Measurements from ENCODE around the gene NPIPA7.
"Not testable (repeated sequence)": the region's sequence is repeated elsewhere in the genome, so short reads cannot be mapped to it uniquely, and the experiment has no call there.

NPIPA7 gene

DNA sequence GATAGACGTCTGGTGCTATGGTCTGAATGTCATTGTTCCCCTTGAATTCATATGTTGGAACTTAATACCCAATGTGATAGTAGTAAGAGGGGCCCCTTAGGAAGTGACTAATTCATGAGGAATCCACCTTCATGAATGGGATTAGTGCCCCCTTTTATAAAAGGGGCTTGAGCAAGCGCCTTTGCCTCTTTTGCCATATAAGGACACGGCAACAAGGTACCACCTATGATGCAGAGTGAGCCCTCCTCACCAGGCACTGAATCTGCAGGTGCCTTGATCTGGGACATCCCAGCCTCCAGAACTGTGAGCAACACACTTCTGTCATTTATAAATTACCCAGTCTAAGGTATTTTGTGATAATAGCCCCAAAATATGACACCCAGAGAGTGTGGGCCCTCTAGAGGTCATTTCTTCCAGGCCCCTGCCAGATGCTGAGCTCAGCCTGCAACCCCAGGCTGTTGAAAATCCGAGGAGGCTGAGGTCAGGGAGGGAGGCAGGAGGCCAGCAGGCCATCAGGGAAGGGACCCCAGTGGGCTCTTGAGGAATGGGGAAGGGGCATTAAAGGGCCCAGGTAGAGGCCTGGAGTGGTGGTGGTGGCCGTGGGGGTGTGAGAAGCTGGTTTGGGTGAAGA lies 39.1 kb downstream of the NPIPA7 start:
- H3K4me3 ChIP-seq (ENCODE audit: low read length) = not testable (repeated sequence)

DNA sequence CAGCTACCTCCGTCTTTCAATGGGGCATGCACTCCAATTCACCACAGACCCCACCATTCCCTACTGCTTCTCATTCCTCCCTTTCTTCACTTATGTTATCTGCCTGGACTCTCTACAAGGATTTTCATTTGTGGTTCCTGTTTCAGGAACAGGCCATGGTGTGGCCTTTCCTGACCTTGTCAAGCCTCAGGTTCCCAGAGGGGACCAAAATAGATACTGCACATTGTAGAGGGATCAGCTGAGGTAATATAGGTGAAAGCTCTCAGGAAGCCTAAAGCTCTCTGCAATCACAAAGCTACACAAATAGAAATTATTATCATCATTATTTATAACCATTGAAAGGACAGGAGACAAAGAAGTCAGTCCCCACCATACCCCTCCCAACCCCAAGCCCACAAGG lies 41.6 kb downstream of the NPIPA7 start:
- H3K4me3 ChIP-seq (ENCODE audit: low read length) = not testable (repeated sequence)

DNA sequence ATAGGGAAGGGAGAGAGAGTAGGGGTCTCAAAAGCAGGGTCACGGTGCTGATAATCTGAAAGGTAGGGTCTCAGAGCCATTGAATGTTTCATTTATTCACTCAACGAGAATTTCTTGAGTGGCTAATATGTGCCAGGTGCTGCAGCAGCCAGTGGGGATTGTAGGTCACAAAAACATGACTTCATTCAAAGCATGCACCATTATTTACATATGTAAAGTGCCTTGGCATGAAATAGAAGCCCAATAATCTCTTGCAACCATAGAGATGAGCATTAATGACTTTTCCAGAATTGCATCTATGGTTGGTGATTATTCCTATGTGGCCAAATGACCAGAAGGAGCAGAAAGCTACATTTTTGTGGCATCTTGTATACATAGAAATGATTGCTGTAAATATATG lies 46.2 kb downstream of the NPIPA7 start:
- H3K4me3 ChIP-seq (ENCODE audit: low read length) = not testable (repeated sequence)

DNA sequence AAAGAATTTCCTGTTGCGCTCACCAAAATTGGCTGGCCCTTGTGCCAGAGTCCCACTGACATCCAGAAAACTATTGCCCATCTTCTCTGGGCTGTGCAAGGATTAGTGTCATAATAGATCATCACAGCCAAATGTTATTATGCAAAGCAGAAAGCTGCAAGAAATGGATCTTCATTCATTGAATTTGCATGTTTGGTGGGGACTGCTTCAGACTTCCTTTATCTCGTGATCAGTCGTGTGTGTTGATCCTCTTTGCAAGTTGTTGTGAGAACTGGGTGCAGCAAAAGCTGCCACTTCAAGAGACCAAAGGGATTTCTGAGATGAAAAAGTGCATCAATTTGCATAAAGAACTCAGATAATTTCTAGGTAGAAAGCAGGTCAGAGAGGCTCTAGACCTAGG lies 52.2 kb downstream of the NPIPA7 start:
- not testable (repeated sequence) for H3K4me3 ChIP-seq (ENCODE audit: low read length)

DNA sequence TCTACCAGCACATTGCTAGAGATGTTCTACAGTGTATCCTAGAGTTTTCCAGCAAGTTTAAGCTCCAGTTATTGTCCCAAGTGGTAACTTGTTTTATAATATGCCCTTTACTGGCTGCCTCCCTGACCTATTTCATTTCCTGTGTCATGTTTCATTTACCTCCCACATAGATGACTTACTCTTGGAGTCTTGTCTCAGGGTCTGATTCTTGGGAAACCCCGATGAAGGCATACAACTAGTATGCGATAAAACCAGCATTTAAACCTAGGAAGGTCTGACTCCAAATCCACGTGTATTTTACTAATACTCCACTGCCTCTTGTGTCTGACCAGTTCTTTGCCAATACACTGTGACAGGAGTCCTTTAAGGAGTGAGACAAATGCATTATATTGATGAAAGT lies 55.8 kb downstream of the NPIPA7 start:
- H3K4me3 ChIP-seq (ENCODE audit: low read length) = not testable (repeated sequence)

DNA sequence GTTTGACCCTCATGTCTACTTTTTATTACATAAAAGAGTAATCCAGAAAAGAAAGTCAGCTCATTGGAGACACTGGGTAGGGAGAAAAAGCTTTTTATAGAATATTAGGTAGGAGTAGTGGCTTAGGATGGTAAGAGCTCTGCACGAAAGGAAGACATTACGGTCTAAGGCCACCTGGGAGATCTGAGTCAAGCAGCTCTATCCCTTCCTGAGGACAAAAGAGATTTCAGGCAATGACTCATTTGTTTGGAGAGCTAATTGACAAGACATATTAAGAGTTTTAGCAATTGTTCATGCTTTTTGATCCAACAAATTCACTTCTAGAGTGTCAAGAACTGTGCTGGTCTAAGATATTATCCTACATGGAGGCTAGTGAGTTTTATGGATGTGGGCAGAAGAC lies 62.5 kb downstream of the NPIPA7 start:
- not testable (repeated sequence) for H3K4me3 ChIP-seq (ENCODE audit: low read length)

Data from GM08714 (cell line).